Measurements from ENCODE around the gene FLOT1.

The FLOT1 gene

DNA sequence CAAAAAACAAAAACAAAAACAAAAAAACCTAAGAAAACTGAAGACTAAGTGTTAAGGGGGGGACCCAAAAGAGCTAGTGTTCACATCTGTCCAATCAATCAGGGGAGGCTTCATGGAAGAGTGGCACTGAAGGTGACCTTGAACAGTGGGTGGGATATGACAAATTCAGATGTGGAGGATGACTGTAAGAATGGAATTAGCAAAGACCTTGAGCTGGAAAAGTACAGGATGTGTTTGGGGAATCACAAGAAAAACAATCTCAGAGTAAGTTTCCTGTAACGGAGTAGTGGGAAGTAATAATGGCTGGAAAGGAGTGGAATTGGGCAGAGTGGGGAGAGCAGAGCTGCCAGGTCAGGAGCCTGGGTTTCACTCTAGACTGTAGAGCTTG is 4.8 kb upstream of the FLOT1 start:
- H4K91ac ChIP-seq (ENCODE audit: low read depth, low read length): peak overlapping the region; percentile 67
- peak overlapping the region; percentile 74 for H2BK12ac ChIP-seq (ENCODE audit: low read length)
- H4K12ac ChIP-seq (ENCODE audit: low read depth, low read length): no peak overlapping the region
- no peak for DNase-seq
- no peaks in the 10 kb centered on the region for H3K9me3 ChIP-seq (ENCODE audit: insufficient read depth, low read depth, low read length)
- no peak overlapping the region for H4K8ac ChIP-seq (ENCODE audit: low read depth, low read length)
- H3K27me3 ChIP-seq (ENCODE audit: insufficient read depth, low read length): no peaks in the 10 kb centered on the region
- H3K4me2 ChIP-seq (ENCODE audit: low read length): no peak overlapping the region
- H2AK5ac ChIP-seq (ENCODE audit: low read length): peak overlapping the region; percentile 69
- H3K4ac ChIP-seq (ENCODE audit: low read depth, low read length): no peak overlapping the region
- no peak overlapping the region for H3K4me3 ChIP-seq (ENCODE audit: low read depth, low read length)
- peaks cover 13% of the 10 kb centered on the region for H3K79me2 ChIP-seq (ENCODE audit: control insufficient read depth, insufficient read depth, low read length, poor library complexity)
- H3K36me3 ChIP-seq (ENCODE audit: control insufficient read depth in 1 of 2, insufficient read depth in 2 of 2, low read length in 2 of 2): peaks cover 8 to 11% of the 10 kb centered on the region in 2 experiments
- H3K9ac ChIP-seq (ENCODE audit: low read length): no peak overlapping the region
- H2AFZ ChIP-seq (ENCODE audit: insufficient read depth, low read length, poor library complexity): no peak overlapping the region
- peak overlapping the region; percentile 34 for H2BK5ac ChIP-seq (ENCODE audit: low read depth, low read length, poor library complexity)
- peaks cover 52% of the 10 kb centered on the region for H3K79me1 ChIP-seq (ENCODE audit: low read length)
- H3K18ac ChIP-seq (ENCODE audit: low read length): no peak overlapping the region
- H3K14ac ChIP-seq (ENCODE audit: low read length): no peak overlapping the region
- H3K27ac ChIP-seq (ENCODE audit: low read depth, low read length): no peak overlapping the region
- H3K23ac ChIP-seq (ENCODE audit: low read length): no peak overlapping the region
- H2BK120ac ChIP-seq (ENCODE audit: insufficient read depth, low read length, poor library complexity): peak overlapping the region; percentile 2
- H3K4me1 ChIP-seq (ENCODE audit: control insufficient read depth in 1 of 2, insufficient read depth in 2 of 2, low read length in 2 of 2): peaks cover 23 to 25% of the 10 kb centered on the region in 2 experiments
- no CpG with 5 or more reads among the region's 1 CpG for WGBS (ENCODE audit: extremely low coverage, insufficient coverage, insufficient read length)

DNA sequence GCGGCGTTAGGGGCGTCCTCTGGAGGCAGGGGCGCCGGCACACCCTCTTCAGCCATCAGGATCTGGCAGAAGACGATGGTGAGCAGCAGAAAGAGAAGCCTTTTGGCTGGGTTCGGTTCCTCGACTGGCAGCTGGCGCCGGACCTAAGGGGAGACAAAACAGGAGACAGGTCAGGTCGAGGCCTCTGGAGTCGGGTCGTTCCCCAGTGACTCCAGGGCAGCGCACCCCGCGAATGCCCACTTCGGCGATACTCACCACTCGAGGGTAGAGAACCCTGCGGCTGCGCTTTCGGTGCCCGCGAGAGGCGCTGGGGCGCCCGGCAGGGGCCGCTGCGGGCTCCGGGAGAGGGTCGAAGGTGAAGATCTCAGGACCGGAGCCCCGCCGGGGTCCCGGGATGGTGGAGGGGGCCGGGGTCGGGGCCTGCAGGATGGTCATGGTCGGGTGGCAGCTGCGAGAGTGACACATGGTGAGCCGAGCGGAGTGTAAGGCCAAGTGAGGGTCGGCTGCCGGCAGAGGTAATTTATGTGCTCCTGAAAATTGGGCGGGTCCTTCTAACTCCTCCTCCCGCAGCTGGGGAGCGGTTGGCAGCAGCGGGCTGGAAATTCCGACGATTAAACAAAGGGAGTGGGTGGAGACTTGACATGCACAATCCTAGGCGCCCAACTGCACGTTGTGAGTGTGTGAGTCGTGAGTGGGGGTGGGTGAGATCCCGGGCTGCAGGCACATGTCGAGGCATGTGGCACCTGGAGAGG is 1.7 kb upstream of the FLOT1 start, which contains the start of gene IER3:
IER3 (minus strand) TSS at position 494 of the 752 bp plus-strand sequence; CDS start at position 465, 29 bp downstream.
- peak within 1 kb of the TSS; percentile 97 for H3K9ac ChIP-seq (ENCODE audit: low read length)
- peak within 1 kb of the TSS; percentile 91 for H3K4ac ChIP-seq (ENCODE audit: low read depth, low read length)
- peak within 1 kb of the TSS; percentile 78 for H3K14ac ChIP-seq (ENCODE audit: low read length)
- peaks cover 18 to 20% of the 10 kb centered on the region in 2 experiments for H3K4me1 ChIP-seq (ENCODE audit: control insufficient read depth in 1 of 2, insufficient read depth in 2 of 2, low read length in 2 of 2)
- H2BK120ac ChIP-seq (ENCODE audit: insufficient read depth, low read length, poor library complexity): peak within 1 kb of the TSS; percentile 77
- H3K36me3 ChIP-seq (ENCODE audit: control insufficient read depth in 1 of 2, insufficient read depth in 2 of 2, low read length in 2 of 2): peaks cover 18 to 21% of the 10 kb centered on the region in 2 experiments
- H3K18ac ChIP-seq (ENCODE audit: low read length): peak within 1 kb of the TSS; percentile 94
- DNase-seq: peak; percentile 89 to 93
- H2AK5ac ChIP-seq (ENCODE audit: low read length): peak within 1 kb of the TSS; percentile 70
- peak within 1 kb of the TSS; percentile 93 for H2BK5ac ChIP-seq (ENCODE audit: low read depth, low read length, poor library complexity)
- H4K12ac ChIP-seq (ENCODE audit: low read depth, low read length): peak within 1 kb of the TSS; percentile 81
- H3K27ac ChIP-seq (ENCODE audit: low read depth, low read length): peak within 1 kb of the TSS; percentile 92
- H3K9me3 ChIP-seq (ENCODE audit: insufficient read depth, low read depth, low read length): no peaks in the 10 kb centered on the region
- no peaks in the 10 kb centered on the region for H3K27me3 ChIP-seq (ENCODE audit: insufficient read depth, low read length)
- peak within 1 kb of the TSS; percentile 67 for H3K4me2 ChIP-seq (ENCODE audit: low read length)
- peak within 1 kb of the TSS; percentile 83 for H4K91ac ChIP-seq (ENCODE audit: low read depth, low read length)
- H3K23ac ChIP-seq (ENCODE audit: low read length): no peak within 1 kb of the TSS
- no CpG with 5 or more reads among the region's 54 CpGs for WGBS (ENCODE audit: extremely low coverage, insufficient coverage, insufficient read length)
- H3K4me3 ChIP-seq (ENCODE audit: low read depth, low read length): peak within 1 kb of the TSS; percentile 83
- peaks cover 42% of the 10 kb centered on the region for H3K79me1 ChIP-seq (ENCODE audit: low read length)
- H3K79me2 ChIP-seq (ENCODE audit: control insufficient read depth, insufficient read depth, low read length, poor library complexity): peaks cover 20% of the 10 kb centered on the region
- H2AFZ ChIP-seq (ENCODE audit: insufficient read depth, low read length, poor library complexity): peak within 1 kb of the TSS; percentile 3
- H2BK12ac ChIP-seq (ENCODE audit: low read length): peak within 1 kb of the TSS; percentile 93
- H4K8ac ChIP-seq (ENCODE audit: low read depth, low read length): peak within 1 kb of the TSS; percentile 85

DNA sequence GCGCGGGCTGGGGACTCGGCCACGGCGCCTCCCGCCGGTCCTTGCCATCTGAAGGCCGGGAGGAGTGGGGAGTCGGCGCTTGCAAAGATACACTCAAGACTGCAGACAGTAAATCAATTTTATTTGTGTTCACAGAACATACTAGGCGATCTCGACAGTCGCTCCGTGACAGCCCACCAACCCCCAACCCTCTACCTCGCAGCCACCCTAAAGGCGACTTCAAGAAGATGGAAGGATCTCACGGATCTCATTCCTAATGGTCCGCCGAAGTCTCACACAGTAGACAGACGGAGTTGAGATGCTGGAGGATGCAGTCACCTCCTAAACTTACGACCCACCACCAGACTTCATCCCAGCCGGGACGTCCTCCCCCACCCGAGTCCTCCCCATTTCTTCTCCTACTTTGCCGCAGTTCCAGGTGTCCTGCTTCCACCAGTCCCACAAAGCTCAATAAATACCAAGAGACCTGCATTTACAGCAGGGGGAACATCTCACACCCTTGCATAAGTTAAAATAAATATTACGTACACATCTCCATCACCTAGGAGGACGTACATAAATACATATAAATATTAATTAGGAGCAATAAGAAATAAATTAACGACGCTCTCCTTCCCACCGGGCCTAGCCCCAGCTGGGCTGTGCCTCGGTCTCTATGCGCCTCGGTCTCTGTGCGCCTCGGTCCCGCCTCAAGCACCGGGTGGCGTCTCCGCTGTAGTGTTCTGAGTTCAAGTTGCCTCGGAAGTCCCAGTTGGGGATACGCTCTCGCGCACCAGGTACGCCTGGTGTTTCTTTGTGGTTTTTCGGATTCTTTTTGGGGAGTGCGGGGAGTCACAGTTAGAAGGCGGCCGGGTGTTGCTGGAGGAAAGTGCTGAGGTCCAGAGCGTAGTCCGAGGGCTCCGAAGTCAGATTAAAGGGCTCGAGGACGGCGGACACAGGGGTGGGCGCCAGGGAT is 889 bp upstream of the FLOT1 start:
- Histone ChIP-seq H3K4ac (ENCODE audit: low read depth, low read length) (peak overlapping the region; percentile 91), H3K9ac (ENCODE audit: low read length) (peak overlapping the region; percentile 97), H3K9me3 (ENCODE audit: insufficient read depth, low read depth, low read length) (no peaks in the 10 kb centered on the region), H4K8ac (ENCODE audit: low read depth, low read length) (peak overlapping the region; percentile 85), H2BK12ac (ENCODE audit: low read length) (peak overlapping the region; percentile 51), H3K79me1 (ENCODE audit: low read length) (peaks cover 37% of the 10 kb centered on the region), H3K4me1 (ENCODE audit: control insufficient read depth in 1 of 2, insufficient read depth in 2 of 2, low read length in 2 of 2) (peaks cover 12 to 13% of the 10 kb centered on the region in 2 experiments), H2AFZ (ENCODE audit: insufficient read depth, low read length, poor library complexity) (peak overlapping the region; percentile 3), H3K4me3 (ENCODE audit: low read depth, low read length) (peak overlapping the region; percentile 83), H3K18ac (ENCODE audit: low read length) (peak overlapping the region; percentile 94), H2BK120ac (ENCODE audit: insufficient read depth, low read length, poor library complexity) (peak overlapping the region; percentile 65), H3K23ac (ENCODE audit: low read length) (no peak overlapping the region), H3K36me3 (ENCODE audit: control insufficient read depth in 1 of 2, insufficient read depth in 2 of 2, low read length in 2 of 2) (peaks cover 22 to 23% of the 10 kb centered on the region in 2 experiments), H3K27ac (ENCODE audit: low read depth, low read length) (peak overlapping the region; percentile 92), H2BK5ac (ENCODE audit: low read depth, low read length, poor library complexity) (peak overlapping the region; percentile 93), H2AK5ac (ENCODE audit: low read length) (peak overlapping the region; percentile 27), H3K14ac (ENCODE audit: low read length) (peak overlapping the region; percentile 78), H3K27me3 (ENCODE audit: insufficient read depth, low read length) (no peaks in the 10 kb centered on the region), H4K12ac (ENCODE audit: low read depth, low read length) (peak overlapping the region; percentile 81), H3K79me2 (ENCODE audit: control insufficient read depth, insufficient read depth, low read length, poor library complexity) (peaks cover 20% of the 10 kb centered on the region), H4K91ac (ENCODE audit: low read depth, low read length) (peak overlapping the region; percentile 67), H3K4me2 (ENCODE audit: low read length) (peak overlapping the region; percentile 67)
- peak in 1 of 2 donors; percentile 45 for DNase-seq
- no CpG with 5 or more reads among the region's 55 CpGs for WGBS (ENCODE audit: extremely low coverage, insufficient coverage, insufficient read length)

DNA sequence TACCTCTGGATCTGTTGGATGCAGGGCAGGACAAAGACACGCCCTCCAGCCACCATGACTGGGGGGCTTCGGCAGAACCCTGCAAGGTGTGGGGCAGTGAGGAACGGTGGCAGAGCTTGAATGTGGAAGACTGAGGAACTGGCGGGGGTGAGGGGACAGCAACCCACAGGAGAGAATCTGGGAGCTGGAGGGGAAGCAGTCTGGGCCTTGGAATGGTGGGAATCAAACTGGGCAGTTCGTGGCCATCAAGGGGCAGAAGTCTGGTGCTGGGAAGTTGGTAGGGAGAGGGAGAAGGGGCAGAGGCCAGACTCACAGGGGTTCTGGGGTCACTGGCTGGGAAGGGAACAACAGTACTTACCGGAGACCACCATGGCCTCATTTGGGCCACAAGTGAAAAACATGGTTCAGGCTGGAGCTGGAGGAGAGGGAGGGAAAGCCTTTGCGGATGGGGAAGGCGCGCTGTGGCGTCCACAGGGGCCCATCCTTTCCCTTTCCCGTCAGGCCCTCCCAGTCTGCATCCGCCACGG is 635 bp downstream of the FLOT1 start:
- Histone ChIP-seq H3K4me2 (ENCODE audit: low read length) (peak overlapping the region; percentile 67), H3K27ac (ENCODE audit: low read depth, low read length) (peak overlapping the region; percentile 92), H3K79me2 (ENCODE audit: control insufficient read depth, insufficient read depth, low read length, poor library complexity) (peaks cover 20% of the 10 kb centered on the region), H2AFZ (ENCODE audit: insufficient read depth, low read length, poor library complexity) (peak overlapping the region; percentile 49), H3K27me3 (ENCODE audit: insufficient read depth, low read length) (no peaks in the 10 kb centered on the region), H3K9ac (ENCODE audit: low read length) (peak overlapping the region; percentile 44), H3K14ac (ENCODE audit: low read length) (peak overlapping the region; percentile 96), H3K4ac (ENCODE audit: low read depth, low read length) (peak overlapping the region; percentile 87), H3K79me1 (ENCODE audit: low read length) (peaks cover 35% of the 10 kb centered on the region), H2BK120ac (ENCODE audit: insufficient read depth, low read length, poor library complexity) (peak overlapping the region; percentile 88), H2BK5ac (ENCODE audit: low read depth, low read length, poor library complexity) (peak overlapping the region; percentile 60), H4K91ac (ENCODE audit: low read depth, low read length) (peak overlapping the region; percentile 95), H3K4me3 (ENCODE audit: low read depth, low read length) (peak overlapping the region; percentile 83), H2BK12ac (ENCODE audit: low read length) (peak overlapping the region; percentile 85), H2AK5ac (ENCODE audit: low read length) (peak overlapping the region; percentile 81), H4K8ac (ENCODE audit: low read depth, low read length) (peak overlapping the region; percentile 80), H4K12ac (ENCODE audit: low read depth, low read length) (peak overlapping the region; percentile 76), H3K9me3 (ENCODE audit: insufficient read depth, low read depth, low read length) (no peaks in the 10 kb centered on the region), H3K4me1 (ENCODE audit: control insufficient read depth in 1 of 2, insufficient read depth in 2 of 2, low read length in 2 of 2) (peaks cover 11 to 16% of the 10 kb centered on the region in 2 experiments), H3K36me3 (ENCODE audit: control insufficient read depth in 1 of 2, insufficient read depth in 2 of 2, low read length in 2 of 2) (peaks cover 27% of the 10 kb centered on the region in 2 experiments), H3K23ac (ENCODE audit: low read length) (no peak overlapping the region), H3K18ac (ENCODE audit: low read length) (peak overlapping the region; percentile 94)
- no peak for DNase-seq
- no CpG with 5 or more reads among the region's 13 CpGs for WGBS (ENCODE audit: extremely low coverage, insufficient coverage, insufficient read length)

All from trophoblast cell (in vitro differentiated cells and primary cell).